OCI-LY7 (cell line): Measurements from ENCODE around the gene CDH15.

Source experiments
- EZH2phosphoT487 ChIP-seq: fragments of 200-600 bp; sonication (generic); IDR thresholded peaks from 2 replicates; pipeline ENCODE4 v1.6.1; 2018; ENCODE audit warnings: low read depth, borderline replicate concordance, mild to moderate bottlenecking, mixed run types, antibody characterized with exemption, low read length, moderate library complexity, mixed read lengths
- TF ChIP-seq, protein P1 (sequence below): fragments of 200-600 bp; sonication (generic); conservative IDR thresholded peaks from 2 replicates; pipeline ENCODE4 v1.5.1; 2014; ENCODE audit warnings: mild to moderate bottlenecking, antibody characterized with exemption, low read length, moderate library complexity, mixed read lengths

DNA sequence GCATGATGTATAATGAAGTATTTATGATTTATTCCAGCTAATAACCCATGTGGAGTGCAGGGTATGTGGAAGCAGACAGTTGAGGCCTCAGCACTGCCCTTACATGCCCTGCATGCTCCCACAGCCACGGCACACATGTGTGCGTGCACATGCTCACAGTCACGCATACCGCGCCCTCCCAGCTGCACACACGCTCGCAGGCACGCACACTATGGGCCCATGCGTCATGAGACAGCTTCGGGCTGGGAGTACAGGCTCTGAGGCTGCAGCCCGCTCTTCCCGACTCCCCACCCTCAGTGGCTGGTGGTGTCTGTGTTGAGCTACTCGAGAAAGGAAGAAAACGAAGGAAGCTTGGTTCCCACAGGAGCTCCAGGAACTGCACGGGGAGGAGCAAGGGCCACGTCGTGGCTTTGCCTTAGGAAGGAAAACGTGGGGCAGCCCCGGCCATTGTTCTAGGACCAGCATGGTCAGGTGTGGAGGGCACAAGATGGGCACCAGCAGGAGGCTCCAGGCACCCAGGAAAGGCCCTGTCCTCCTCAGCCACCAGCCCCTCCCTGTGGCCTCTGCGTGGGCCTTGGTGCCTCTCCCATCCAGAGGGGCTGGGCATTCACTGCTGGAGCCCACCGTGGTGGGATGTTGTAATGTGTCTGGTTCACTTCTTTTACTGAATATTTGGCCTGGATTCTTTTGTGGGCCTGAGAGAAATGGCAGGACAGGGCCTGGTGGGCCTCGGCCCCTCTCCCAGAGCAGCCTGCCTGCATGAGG, 27.5 kb upstream of the CDH15 start:
- TF ChIP-seq, protein P1, sequence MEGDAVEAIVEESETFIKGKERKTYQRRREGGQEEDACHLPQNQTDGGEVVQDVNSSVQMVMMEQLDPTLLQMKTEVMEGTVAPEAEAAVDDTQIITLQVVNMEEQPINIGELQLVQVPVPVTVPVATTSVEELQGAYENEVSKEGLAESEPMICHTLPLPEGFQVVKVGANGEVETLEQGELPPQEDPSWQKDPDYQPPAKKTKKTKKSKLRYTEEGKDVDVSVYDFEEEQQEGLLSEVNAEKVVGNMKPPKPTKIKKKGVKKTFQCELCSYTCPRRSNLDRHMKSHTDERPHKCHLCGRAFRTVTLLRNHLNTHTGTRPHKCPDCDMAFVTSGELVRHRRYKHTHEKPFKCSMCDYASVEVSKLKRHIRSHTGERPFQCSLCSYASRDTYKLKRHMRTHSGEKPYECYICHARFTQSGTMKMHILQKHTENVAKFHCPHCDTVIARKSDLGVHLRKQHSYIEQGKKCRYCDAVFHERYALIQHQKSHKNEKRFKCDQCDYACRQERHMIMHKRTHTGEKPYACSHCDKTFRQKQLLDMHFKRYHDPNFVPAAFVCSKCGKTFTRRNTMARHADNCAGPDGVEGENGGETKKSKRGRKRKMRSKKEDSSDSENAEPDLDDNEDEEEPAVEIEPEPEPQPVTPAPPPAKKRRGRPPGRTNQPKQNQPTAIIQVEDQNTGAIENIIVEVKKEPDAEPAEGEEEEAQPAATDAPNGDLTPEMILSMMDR = no peak
- TF ChIP-seq EZH2phosphoT487 = no peak
